ENCODE results near the gene THUMPD3.

THUMPD3 gene

DNA sequence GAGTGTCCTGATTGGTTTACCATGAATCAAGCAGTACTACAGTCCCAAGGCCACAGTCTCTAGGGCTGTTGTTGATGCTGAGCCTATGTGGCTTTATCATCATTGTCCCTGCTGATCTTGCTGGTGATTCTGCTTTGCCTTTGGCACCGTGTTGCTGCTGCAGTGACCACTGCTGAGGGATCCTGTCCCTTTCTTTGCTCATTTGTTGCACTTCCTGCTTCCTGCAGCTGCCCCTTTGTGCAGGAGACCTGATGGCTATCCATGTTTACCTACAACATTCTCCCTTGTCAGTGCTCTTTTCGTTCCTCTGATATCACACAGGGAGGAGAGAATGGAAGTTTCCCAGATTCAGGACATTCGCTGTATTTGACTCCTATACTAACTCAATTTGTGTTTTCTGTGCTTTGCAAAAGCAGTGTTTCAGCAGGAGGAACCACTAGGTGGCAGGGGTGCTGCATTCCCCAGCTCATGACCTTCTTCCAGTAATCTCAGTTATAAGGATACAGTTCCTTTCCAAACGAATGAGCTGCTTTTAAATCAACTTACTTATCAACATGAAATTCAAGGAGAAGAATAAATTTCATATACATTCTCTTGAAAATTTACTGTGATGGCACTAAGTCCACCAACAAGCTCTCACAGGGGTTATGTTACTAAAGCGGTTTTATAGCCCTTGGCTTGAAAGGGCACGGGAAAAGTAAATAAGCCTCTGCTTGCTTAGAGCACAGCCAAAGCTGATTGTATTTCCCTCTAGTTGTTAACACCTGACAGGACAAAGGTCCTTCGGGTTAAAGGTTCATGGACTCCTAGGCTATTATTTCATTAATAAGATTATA lies 9.7 kb upstream of the THUMPD3 start:
- DNase-seq (ENCODE audit: low read depth in 2 of 2), result peak in 1 of 2 donors; percentile 11

DNA sequence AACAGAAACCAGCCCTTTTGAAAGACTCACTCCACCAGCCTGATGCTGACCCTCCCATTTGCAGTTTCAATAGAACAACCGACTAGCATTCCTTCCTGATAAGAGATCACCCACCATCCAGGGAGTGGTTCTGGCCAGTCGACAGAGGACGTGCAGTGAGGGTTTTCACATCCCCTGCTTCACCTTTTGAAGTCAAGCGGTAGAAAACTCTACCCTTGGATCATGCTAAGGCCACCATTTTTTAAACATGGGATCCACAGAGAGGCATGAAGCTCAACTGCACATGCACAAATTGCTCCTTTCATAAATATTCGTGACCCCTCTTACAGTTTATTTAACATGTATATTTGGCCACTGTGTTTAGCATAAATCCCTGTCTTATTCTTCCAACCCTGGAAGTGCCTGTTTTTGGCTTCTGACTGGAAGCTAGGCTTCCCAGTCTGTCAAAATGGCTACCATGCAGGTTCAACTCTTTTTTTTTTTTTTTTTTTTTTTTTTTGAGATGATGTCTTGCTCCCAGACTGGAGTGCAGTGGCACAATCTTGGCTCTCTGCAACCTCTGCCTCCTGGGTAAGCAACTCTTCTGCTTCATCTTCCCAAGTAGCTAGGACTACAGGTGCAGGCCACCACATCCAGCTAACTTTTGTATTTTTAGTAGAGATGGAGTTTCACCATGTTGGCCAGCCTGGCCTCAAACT lies 1.0 kb upstream of the THUMPD3 start:
- DNase-seq (ENCODE audit: low read depth in 2 of 2), result no peak

DNA sequence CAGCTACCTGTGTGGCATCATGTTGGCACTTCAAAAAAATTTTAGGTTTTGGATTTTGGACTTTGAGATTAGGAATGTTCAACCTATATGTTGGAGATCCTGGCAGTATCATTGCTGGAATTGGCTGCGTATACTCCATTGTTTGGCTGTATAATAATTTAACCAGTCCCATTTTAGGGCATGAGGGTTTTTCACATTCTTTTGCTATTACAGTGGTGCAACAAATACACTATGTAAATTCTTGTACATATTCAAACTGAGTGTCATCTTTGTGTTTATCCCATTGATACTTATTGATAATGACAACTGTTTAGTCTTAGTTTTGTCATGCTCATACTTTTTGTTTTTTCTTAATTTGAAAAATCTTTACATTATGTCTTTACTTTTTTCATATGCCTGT lies 6.7 kb downstream of the THUMPD3 start:
- DNase-seq (ENCODE audit: low read depth in 2 of 2), result no peak

- DNase-seq (ENCODE audit: low read depth in 2 of 2), result no peak
These were observed 10.6 kb downstream of the THUMPD3 start for GRCh38 chr3:9373465-9373864.

- no peak for DNase-seq (ENCODE audit: low read depth in 2 of 2)
These were observed 15.1 kb downstream of the THUMPD3 start for GRCh38 chr3:9377981-9378380.

DNA sequence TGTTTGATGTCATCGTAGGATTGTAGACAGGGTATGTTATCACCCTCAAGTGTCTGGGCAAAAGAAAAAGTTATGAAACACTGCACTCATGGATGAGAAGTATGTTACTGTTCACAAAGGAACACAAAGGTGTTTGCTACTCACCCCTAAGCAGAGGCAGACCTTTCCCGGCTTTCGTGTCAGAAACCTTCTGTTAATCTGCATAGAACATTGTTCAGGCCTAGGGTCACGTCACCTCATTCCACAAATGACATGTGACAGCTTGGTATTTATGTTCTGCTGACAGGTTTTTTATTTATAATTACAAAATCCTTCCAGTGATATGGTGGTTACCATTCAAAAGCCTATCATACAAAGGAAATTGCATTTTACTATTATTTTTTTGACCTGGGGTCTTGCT lies 16.5 kb downstream of the THUMPD3 start:
- DNase-seq (ENCODE audit: low read depth in 2 of 2), result no peak

GRCh38 chr3:9380014-9380413 lies 17.2 kb downstream of the THUMPD3 start:
- DNase-seq (ENCODE audit: low read depth in 2 of 2), result no peak

- DNase-seq (ENCODE audit: low read depth in 2 of 2), result no peak
These were observed 21.4 kb downstream of the THUMPD3 start for GRCh38 chr3:9384141-9384828.

DNA sequence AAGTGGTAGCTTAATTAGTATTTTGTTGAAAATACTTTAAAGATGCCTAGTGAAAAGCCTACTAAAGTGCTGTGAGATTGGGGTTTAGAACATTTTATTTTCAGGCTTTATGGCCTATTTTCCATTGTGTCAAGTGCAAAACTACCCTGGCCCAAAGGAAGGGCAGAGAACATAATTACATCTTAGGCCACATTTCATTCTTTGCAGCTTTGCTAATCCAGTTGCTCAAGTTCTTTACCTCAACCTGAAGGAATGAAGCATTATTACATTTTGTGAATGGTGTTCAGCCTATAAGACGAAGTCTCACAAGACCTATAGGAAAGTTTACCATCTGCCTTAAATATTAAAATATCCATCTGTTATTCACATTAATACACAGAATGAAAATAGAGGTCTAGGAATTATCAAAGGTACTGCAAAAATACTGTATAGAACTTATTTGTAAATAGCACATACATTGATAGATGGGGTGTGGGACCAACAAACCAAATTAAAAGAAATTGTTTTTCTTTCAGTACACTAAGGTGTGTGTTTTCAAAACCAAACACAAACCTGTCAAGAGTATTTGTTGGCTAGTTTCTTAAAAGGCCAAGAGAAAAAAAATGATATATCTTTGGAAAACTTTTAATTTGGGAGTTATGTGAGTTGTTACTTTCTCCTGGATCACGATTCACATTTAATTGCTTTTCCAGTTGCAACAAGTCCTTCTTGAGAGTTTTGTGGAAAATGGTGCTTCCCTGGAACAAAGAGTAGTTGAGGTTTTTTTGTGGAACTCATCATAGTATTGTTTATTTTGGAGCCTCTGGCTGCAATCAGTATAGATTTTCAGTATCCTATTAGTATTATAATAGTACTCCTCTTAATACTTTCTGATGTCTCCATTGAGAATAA lies 22.6 kb downstream of the THUMPD3 start:
- DNase-seq (ENCODE audit: low read depth in 2 of 2), result no peak

GRCh38 chr3:9386078-9386459 lies 23.2 kb downstream of the THUMPD3 start:
- no peak for DNase-seq (ENCODE audit: low read depth in 2 of 2)

- no peak for DNase-seq (ENCODE audit: low read depth in 2 of 2)
These were observed 23.9 kb downstream of the THUMPD3 start for GRCh38 chr3:9386501-9387321.

GRCh38 chr3:9387322-9387655 lies 24.4 kb downstream of the THUMPD3 start:
- no peak for DNase-seq (ENCODE audit: low read depth in 2 of 2)

- no peak for DNase-seq (ENCODE audit: low read depth in 2 of 2)
These were observed 25.3 kb downstream of the THUMPD3 start for GRCh38 chr3:9388142-9388541.

DNA sequence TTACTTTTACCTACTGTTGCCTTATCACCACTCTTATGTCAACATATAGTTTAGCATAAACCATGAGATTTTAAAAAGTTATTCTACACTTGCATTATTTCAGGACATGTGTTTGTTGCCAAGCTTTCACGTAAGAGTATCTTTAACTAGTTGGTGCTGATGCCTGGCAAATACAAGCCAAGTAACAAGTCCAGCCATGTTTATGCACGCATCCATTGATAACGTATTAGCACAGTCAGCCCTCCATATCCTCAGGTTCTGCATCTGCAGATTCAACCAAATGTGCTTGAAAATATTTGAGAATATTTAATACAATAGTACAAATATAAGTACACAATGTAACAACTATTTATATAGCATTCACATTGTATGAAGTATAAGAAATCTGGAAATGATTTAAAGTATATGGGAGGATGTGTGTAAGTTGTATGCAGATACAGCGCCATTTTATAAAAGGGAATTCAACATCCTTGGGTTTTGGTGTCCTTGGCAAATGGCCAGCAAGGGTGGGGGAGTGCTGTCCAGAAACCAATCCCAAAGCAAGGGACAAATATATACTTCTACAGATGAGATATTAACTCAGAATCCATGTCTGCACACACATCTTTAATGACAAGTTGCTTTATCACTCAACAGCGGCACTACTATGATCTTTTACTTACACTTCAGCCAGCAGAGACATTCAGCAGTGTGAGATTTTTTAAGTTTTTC lies 25.9 kb downstream of the THUMPD3 start:
- DNase-seq (ENCODE audit: low read depth in 2 of 2), result no peak

GRCh38 chr3:9390265-9390888 lies 27.5 kb downstream of the THUMPD3 start:
- DNase-seq (ENCODE audit: low read depth in 2 of 2), result no peak

DNA sequence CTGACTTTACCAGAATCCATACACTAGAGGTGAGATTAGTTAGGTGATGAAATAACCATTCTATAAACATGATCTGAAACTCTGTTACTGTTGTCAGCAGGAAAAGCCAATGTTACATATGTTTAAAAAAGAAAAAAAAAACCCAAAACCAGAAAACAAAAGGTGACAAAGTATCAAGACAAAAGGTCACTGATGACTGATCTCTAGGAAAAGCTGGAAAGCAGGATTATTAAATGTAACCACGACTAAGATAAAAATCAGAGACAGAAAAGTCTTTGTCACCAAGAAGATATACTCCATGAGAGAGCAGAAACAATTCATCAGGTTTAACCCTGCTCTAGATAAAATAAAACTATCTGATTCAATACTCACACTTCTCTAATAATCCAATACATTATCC lies 29.2 kb downstream of the THUMPD3 start:
- DNase-seq (ENCODE audit: low read depth in 2 of 2), result no peak

GRCh38 chr3:9395570-9396300 lies 32.9 kb downstream of the THUMPD3 start:
- DNase-seq (ENCODE audit: low read depth in 2 of 2), result no peak

- DNase-seq (ENCODE audit: low read depth in 2 of 2), result peak in 1 of 2 donors; percentile 77
These were observed 33.4 kb downstream of the THUMPD3 start for GRCh38 chr3:9396301-9396631.

GRCh38 chr3:9396632-9397331 lies 33.9 kb downstream of the THUMPD3 start:
- peak; percentile 94 to 96 for DNase-seq (ENCODE audit: low read depth in 2 of 2)

Data from stimulated activated CD8-positive, alpha-beta memory T cell treated with anti-CD3 and anti-CD28 coated beads, Interleukin-15, amount 100 ng/mL, for 48 hours (primary cell).